RWPE2 (cell line): ENCODE results near the gene NFKB1.

Experiments
- ATAC-seq: fragments of 200-7000 bp; cut with Tn5 transposase; 3 replicates; pipeline ENCODE4 v1.9.1; 2021; ENCODE audit warnings: low read depth
- DNase-seq: peaks from one replicate; pipeline ENCODE4 v3.0.0-alpha.2; 2020; ENCODE audit warnings: low spot score
- H3K27ac ChIP-seq: fragments of 450-650 bp; 2 replicates; pipeline ENCODE4 v1.5.1; 2017; ENCODE audit warnings: mild to moderate bottlenecking; ENCODE audit not compliant: poor library complexity, severe bottlenecking
- H3K27me3 ChIP-seq: fragments of 250-450 bp; sonication (Bioruptor Pico); 2 replicates; pipeline ENCODE4 v1.5.1; 2021; ENCODE audit warnings: mild to moderate bottlenecking, moderate library complexity; ENCODE audit not compliant: insufficient read depth, poor library complexity, severe bottlenecking
- H3K36me3 ChIP-seq: fragments of 250-450 bp; sonication (Bioruptor Pico); 2 replicates; pipeline ENCODE4 v1.5.1; 2020; ENCODE audit warnings: low read depth, mild to moderate bottlenecking, moderate library complexity
- H3K4me1 ChIP-seq: fragments of 250-450 bp; sonication (Bioruptor Pico); 2 replicates; pipeline ENCODE4 v1.5.1; 2021; ENCODE audit warnings: mild to moderate bottlenecking, moderate library complexity; ENCODE audit not compliant: insufficient read depth, poor library complexity, severe bottlenecking
- H3K4me3 ChIP-seq: fragments of 250-450 bp; sonication (Bioruptor Pico); 2 replicates; pipeline ENCODE4 v1.5.1; 2021; ENCODE audit warnings: mild to moderate bottlenecking, moderate library complexity; ENCODE audit not compliant: severe bottlenecking
- H3K9me3 ChIP-seq: fragments of 250-450 bp; sonication (Bioruptor Pico); 2 replicates; pipeline ENCODE4 v1.5.1; 2021; ENCODE audit warnings: mild to moderate bottlenecking, moderate library complexity; ENCODE audit not compliant: severe bottlenecking
- CTCF ChIP-seq: fragments of 450-650 bp; IDR thresholded peaks from one replicate; pipeline ENCODE4 v1.5.1; 2017; ENCODE audit warnings: mild to moderate bottlenecking, moderate library complexity; ENCODE audit not compliant: poor library complexity, severe bottlenecking

The NFKB1 gene

GRCh38 chr4:102537269-102537668, 36.1 kb downstream of the NFKB1 start:
- Histone ChIP-seq H3K36me3 (peaks cover 16% of the 10 kb centered on the region), H3K27ac (peak overlapping the region; percentile 37), H3K4me3 (no peak overlapping the region), H3K4me1 (peaks cover 30% of the 10 kb centered on the region), H3K27me3 (no peaks in the 10 kb centered on the region), H3K9me3 (no peaks in the 10 kb centered on the region)
- DNase-seq (no peak), ATAC-seq (peak; percentile 79)
- TF ChIP-seq CTCF, result no peak

- DNase-seq, result no peak
- H3K36me3 ChIP-seq, result peaks cover 17% of the 10 kb centered on the region
- H3K9me3 ChIP-seq, result no peaks in the 10 kb centered on the region
- peaks cover 28% of the 10 kb centered on the region for H3K4me1 ChIP-seq
- H3K4me3 ChIP-seq, result no peak overlapping the region
- no peak for ATAC-seq
- no peak overlapping the region for H3K27ac ChIP-seq
- no peaks in the 10 kb centered on the region for H3K27me3 ChIP-seq
- TF ChIP-seq CTCF, result no peak
Measured at GRCh38 chr4:102541697-102542096, 40.5 kb downstream of the NFKB1 start.

DNA sequence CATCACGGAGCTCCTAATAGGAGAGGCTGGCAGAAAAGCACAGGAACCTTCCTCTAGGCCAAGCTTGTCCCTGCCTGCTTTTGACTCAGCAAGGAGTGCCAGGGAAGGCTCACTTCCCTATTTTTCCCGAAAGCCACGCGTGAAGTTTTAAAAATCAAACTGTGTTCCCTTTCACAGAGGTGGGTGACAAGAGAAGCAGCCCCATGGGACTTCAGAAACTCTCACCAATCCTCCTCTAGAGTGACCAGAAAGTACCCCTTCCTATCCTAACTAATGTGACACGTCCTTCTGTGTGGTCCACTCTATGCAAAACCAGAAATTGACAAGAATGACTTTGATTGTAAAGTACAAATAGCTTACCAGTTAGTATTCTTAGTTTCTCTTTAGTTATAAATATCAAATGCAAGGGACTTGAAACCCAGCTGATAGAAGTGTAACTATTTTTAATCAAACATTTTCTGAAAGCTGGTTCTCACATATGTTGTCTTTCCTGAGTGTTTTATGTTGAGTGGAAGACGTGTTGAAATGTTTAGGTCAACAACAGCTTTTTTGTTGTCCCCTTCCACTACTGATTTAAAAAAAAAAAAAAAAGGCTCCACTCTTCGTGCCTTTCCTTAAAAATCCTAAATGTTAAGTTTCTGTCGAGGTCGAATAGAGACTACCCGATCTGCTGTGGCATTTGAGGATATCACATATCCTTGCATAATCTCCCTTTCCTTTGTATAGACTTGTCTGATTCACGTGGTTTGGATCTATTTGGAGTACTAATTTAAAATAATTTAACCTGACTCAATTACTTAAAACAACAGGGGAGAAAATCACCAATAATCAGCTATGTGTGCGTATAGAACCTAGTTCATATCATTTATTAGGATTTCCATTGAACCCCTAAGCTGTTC, 42.1 kb downstream of the NFKB1 start:
- H3K4me1 ChIP-seq, result peaks cover 17% of the 10 kb centered on the region
- no peak for TF ChIP-seq CTCF
- no peaks in the 10 kb centered on the region for H3K27me3 ChIP-seq
- no peaks in the 10 kb centered on the region for H3K9me3 ChIP-seq
- peak; percentile 83 for ATAC-seq
- no peak for DNase-seq
- H3K36me3 ChIP-seq, result peaks cover 10% of the 10 kb centered on the region
- H3K4me3 ChIP-seq, result no peak overlapping the region
- peak overlapping the region; percentile 35 for H3K27ac ChIP-seq

DNA sequence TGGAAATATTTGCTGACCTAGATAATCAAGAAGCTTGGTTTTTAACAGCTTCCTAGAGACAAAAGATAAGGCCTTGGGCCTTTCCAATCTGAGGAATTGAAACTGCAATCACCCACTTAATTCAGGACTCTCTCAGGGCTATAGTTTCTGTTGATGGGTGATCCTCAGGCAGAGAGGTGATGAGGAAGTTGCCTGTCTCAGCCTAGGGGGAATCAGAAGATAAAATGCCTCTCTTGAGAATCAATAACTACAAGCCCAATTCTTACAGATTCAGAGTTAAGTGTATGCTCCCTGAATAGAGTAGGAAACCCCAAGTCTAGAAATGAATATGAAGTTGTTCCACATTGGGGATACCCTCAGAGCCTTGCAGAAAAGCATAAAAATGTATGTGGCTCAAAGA, 45.5 kb downstream of the NFKB1 start:
- H3K9me3 ChIP-seq, result no peaks in the 10 kb centered on the region
- H3K27ac ChIP-seq, result no peak overlapping the region
- no peak for TF ChIP-seq CTCF
- no peak overlapping the region for H3K4me3 ChIP-seq
- no peak for DNase-seq
- peaks cover 6% of the 10 kb centered on the region; the same call in 1 of the 2 replicates for H3K36me3 ChIP-seq
- no peaks in the 10 kb centered on the region for H3K27me3 ChIP-seq
- H3K4me1 ChIP-seq, result peaks cover 17% of the 10 kb centered on the region
- ATAC-seq, result no peak

DNA sequence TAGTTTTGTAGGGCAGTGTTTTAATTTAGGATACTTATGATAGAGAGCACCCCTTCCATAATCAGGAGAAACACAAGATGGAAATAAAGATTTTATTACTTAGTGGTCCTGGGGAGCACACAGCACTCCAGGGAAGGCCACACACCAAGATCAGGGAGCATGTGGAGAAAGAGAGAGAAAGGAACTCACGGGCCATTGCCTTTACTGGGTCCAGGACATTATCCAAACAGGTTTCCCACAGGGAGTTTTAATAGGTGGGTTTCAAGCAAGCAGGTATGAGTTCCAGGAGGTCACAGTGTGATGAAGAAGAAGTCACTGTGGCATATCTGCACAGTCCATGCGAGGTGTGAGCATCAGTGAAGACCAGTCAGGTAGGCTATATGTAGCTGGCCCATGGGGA, 46.8 kb downstream of the NFKB1 start:
- Histone ChIP-seq H3K4me3 (no peak overlapping the region), H3K27me3 (no peaks in the 10 kb centered on the region), H3K36me3 (peaks cover 6% of the 10 kb centered on the region; the same call in 1 of the 2 replicates), H3K4me1 (peaks cover 9% of the 10 kb centered on the region), H3K9me3 (no peaks in the 10 kb centered on the region), H3K27ac (no peak overlapping the region)
- ATAC-seq, result no peak
- no peak for DNase-seq
- no peak for TF ChIP-seq CTCF
